ENCODE results near the gene BAIAP3. TPM values are rescaled to one million over a fixed set of nuclear protein-coding genes. Genes with fewer than 3 reads are reported as not detected.

The BAIAP3 gene
- total RNA-seq, 1 experiment from 2014 or later, result 6.8 TPM

GRCh38 chr16:1381612-1382406 is 48.4 kb downstream of the BAIAP3 start:
- Mint-ChIP-seq H3K36me3 (ENCODE audit: insufficient read depth in 1 of 3, low read depth in 3 of 3) (peaks cover 4 to 13% (median 8%) of the 10 kb centered on the region in 3 experiments), H3K27ac (no peak overlapping the region), H3K9me3 (no peaks in the 10 kb centered on the region; a peak in 1 of 5 replicates), H3K4me3 (no peak overlapping the region), H3K27me3 (ENCODE audit: low read depth) (no peaks in the 10 kb centered on the region), H3K4me1 (peaks cover 18 to 19% of the 10 kb centered on the region in 2 experiments)
- no peak overlapping the region for H2BK120ac ChIP-seq (ENCODE audit: low read depth, low read length, poor library complexity, severe bottlenecking)
- no peak overlapping the region for H3K4me2 ChIP-seq (ENCODE audit: insufficient read depth, insufficient read length, low read length)
- no peak overlapping the region for H2AK5ac ChIP-seq (ENCODE audit: insufficient read length, low read length)
- H3K27ac ChIP-seq (ENCODE audit: insufficient read length, low read depth, low read length), result no peak overlapping the region
- no peak overlapping the region for H2BK15ac ChIP-seq (ENCODE audit: low read depth, low read length)
- no peak overlapping the region for H3K18ac ChIP-seq (ENCODE audit: insufficient read length, low read depth, low read length)
- no peak overlapping the region for H3K9ac ChIP-seq (ENCODE audit: extremely low read depth, insufficient read length, low read length)
- H2BK12ac ChIP-seq (ENCODE audit: insufficient read length, low read depth, low read length), result no peak overlapping the region
- H3K4me1 ChIP-seq (ENCODE audit: insufficient read depth, low read length), result no peaks in the 10 kb centered on the region
- no peak overlapping the region for H4K5ac ChIP-seq (ENCODE audit: insufficient read length, low read depth, low read length)
- TF ChIP-seq, protein P1, sequence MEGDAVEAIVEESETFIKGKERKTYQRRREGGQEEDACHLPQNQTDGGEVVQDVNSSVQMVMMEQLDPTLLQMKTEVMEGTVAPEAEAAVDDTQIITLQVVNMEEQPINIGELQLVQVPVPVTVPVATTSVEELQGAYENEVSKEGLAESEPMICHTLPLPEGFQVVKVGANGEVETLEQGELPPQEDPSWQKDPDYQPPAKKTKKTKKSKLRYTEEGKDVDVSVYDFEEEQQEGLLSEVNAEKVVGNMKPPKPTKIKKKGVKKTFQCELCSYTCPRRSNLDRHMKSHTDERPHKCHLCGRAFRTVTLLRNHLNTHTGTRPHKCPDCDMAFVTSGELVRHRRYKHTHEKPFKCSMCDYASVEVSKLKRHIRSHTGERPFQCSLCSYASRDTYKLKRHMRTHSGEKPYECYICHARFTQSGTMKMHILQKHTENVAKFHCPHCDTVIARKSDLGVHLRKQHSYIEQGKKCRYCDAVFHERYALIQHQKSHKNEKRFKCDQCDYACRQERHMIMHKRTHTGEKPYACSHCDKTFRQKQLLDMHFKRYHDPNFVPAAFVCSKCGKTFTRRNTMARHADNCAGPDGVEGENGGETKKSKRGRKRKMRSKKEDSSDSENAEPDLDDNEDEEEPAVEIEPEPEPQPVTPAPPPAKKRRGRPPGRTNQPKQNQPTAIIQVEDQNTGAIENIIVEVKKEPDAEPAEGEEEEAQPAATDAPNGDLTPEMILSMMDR (conservative IDR thresholded peaks at IDR 0.05), result no peak
- H3K79me1 ChIP-seq (ENCODE audit: insufficient read depth, low read depth, low read length, poor library complexity, severe bottlenecking), result peaks cover 5% of the 10 kb centered on the region
- H3K23ac ChIP-seq (ENCODE audit: insufficient read length, low read depth, low read length), result no peak overlapping the region
- no peak overlapping the region for H4K91ac ChIP-seq (ENCODE audit: insufficient read length, low read depth, low read length)
- DNase-seq, result no peak
- no peak overlapping the region for H3K14ac ChIP-seq (ENCODE audit: insufficient read depth, low read length)
- H4K8ac ChIP-seq (replicated peaks; ENCODE audit: insufficient read length, low read depth, low read length), result no peak overlapping the region
- no CpG with 5 or more reads among the region's 9 CpGs for WGBS (ENCODE audit: extremely low coverage, insufficient read length, low lambda C conversion rate)
- no peak overlapping the region for H2BK20ac ChIP-seq (ENCODE audit: low read depth, low read length, poor library complexity, severe bottlenecking)
- no peaks in the 10 kb centered on the region for H3K27me3 ChIP-seq (ENCODE audit: insufficient read depth, low read length)
- no peaks in the 10 kb centered on the region for H4K20me1 ChIP-seq (ENCODE audit: control insufficient read depth, insufficient read depth, insufficient read length)
- H2BK5ac ChIP-seq (ENCODE audit: insufficient read length, low read length), result no peak overlapping the region
- H2AFZ ChIP-seq (ENCODE audit: low read length), result no peak overlapping the region
- H3K56ac ChIP-seq (ENCODE audit: insufficient read length, low read depth, low read length), result no peak overlapping the region
- H3K9me3 ChIP-seq (ENCODE audit: control insufficient read depth, low read depth, low read length), result no peaks in the 10 kb centered on the region
- no peak overlapping the region for H3T11ph ChIP-seq (ENCODE audit: low read length)
- H3K4ac ChIP-seq (ENCODE audit: low read depth, low read length), result no peak overlapping the region
- H3K23me2 ChIP-seq (ENCODE audit: insufficient read length, low read depth, low read length, poor library complexity, severe bottlenecking), result peaks cover 17% of the 10 kb centered on the region
- H3K79me2 ChIP-seq (ENCODE audit: insufficient read depth, low read length), result peaks cover 3% of the 10 kb centered on the region; the same call in 1 of the 2 replicates

Measured in H9 (cell line).